SK-N-SH treated with all-trans-retinoic acid at 6 μM for 48 hours (cell line): ENCODE measurements around the gene HHAT.

ENCODE experiments used
- BACH2 ChIP-seq: fragments of 250-450 bp; sonication (Bioruptor Pico); IDR thresholded peaks from 2 replicates; pipeline ENCODE4 v1.9.0; 2021; ENCODE audit warnings: mild to moderate bottlenecking, borderline replicate concordance
- RARB ChIP-seq: fragments of 250-450 bp; sonication (Bioruptor Pico); IDR thresholded peaks from 2 replicates; pipeline ENCODE4 v1.8.0; 2021; ENCODE audit warnings: mild to moderate bottlenecking, moderate library complexity
- ZFP30 ChIP-seq: fragments of 450-650 bp; formaldehyde crosslinking; IDR thresholded peaks from 2 replicates; pipeline ENCODE4 v1.5.0; 2022; ENCODE audit warnings: mild to moderate bottlenecking, moderate library complexity
- ZNF70 ChIP-seq: fragments of 450-650 bp; formaldehyde crosslinking; IDR thresholded peaks from 2 replicates; pipeline ENCODE4 v1.5.0; 2020; ENCODE audit warnings: mild to moderate bottlenecking, moderate library complexity
- TF ChIP-seq, protein P1 (sequence below): fragments of 250-450 bp; sonication (Bioruptor Pico); IDR thresholded peaks from 2 replicates; pipeline ENCODE4 v1.8.0; 2021; ENCODE audit warnings: low read depth, mild to moderate bottlenecking, moderate library complexity, borderline replicate concordance
- TF ChIP-seq, protein P2 (sequence below): fragments of 250-450 bp; sonication (Bioruptor Pico); IDR thresholded peaks from 2 replicates; pipeline ENCODE4 v1.5.1; 2020; ENCODE audit warnings: low read depth, mild to moderate bottlenecking, moderate library complexity
- TF ChIP-seq, protein P3 (sequence below): fragments of 250-450 bp; sonication (Bioruptor Pico); IDR thresholded peaks from 2 replicates; pipeline ENCODE4 v1.8.0; 2020; ENCODE audit warnings: mild to moderate bottlenecking, moderate library complexity, borderline replicate concordance

DNA sequence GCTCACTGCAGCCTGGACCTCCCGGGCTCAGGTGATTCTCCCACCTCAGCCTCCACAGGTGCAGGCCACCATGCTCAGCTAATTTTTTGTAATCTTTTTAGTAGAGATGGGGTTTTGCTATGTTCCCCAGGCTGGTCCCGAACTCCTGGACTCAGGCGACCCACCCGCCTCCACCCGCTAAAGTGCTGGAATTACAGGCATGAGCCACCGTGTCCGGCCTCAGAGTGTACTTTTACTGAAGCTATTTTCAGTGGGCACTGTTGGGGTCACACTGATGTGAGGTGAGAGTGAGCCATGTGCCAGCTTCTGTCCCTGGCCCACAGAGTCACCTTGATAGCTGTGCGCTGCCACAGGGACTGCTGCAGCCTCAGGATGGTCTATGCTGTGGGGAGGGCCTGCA, 25.3 kb upstream of the HHAT start:
- TF ChIP-seq, protein P1, sequence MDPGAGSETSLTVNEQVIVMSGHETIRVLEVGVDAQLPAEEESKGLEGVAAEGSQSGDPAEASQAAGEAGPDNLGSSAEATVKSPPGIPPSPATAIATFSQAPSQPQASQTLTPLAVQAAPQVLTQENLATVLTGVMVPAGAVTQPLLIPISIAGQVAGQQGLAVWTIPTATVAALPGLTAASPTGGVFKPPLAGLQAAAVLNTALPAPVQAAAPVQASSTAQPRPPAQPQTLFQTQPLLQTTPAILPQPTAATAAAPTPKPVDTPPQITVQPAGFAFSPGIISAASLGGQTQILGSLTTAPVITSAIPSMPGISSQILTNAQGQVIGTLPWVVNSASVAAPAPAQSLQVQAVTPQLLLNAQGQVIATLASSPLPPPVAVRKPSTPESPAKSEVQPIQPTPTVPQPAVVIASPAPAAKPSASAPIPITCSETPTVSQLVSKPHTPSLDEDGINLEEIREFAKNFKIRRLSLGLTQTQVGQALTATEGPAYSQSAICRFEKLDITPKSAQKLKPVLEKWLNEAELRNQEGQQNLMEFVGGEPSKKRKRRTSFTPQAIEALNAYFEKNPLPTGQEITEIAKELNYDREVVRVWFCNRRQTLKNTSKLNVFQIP (CRISPR knock-in tag), result no peak
- no peak for TF ChIP-seq RARB (CRISPR knock-in tag)
- TF ChIP-seq, protein P2, sequence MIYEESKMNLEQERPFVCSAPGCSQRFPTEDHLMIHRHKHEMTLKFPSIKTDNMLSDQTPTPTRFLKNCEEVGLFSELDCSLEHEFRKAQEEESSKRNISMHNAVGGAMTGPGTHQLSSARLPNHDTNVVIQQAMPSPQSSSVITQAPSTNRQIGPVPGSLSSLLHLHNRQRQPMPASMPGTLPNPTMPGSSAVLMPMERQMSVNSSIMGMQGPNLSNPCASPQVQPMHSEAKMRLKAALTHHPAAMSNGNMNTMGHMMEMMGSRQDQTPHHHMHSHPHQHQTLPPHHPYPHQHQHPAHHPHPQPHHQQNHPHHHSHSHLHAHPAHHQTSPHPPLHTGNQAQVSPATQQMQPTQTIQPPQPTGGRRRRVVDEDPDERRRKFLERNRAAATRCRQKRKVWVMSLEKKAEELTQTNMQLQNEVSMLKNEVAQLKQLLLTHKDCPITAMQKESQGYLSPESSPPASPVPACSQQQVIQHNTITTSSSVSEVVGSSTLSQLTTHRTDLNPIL (CRISPR knock-in tag), result no peak
- TF ChIP-seq, protein P3, sequence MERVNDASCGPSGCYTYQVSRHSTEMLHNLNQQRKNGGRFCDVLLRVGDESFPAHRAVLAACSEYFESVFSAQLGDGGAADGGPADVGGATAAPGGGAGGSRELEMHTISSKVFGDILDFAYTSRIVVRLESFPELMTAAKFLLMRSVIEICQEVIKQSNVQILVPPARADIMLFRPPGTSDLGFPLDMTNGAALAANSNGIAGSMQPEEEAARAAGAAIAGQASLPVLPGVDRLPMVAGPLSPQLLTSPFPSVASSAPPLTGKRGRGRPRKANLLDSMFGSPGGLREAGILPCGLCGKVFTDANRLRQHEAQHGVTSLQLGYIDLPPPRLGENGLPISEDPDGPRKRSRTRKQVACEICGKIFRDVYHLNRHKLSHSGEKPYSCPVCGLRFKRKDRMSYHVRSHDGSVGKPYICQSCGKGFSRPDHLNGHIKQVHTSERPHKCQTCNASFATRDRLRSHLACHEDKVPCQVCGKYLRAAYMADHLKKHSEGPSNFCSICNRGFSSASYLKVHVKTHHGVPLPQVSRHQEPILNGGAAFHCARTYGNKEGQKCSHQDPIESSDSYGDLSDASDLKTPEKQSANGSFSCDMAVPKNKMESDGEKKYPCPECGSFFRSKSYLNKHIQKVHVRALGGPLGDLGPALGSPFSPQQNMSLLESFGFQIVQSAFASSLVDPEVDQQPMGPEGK (CRISPR knock-in tag), result no peak
- TF ChIP-seq ZNF70 (CRISPR knock-in tag), result no peak
- no peak for TF ChIP-seq ZFP30
- TF ChIP-seq BACH2 (CRISPR knock-in tag), result no peak
